GM18502 (cell line): ENCODE measurements around the gene PLCH1.

Experiments
- ATAC-seq: cut with Tn5 transposase; IDR thresholded peaks from one replicate; pipeline ENCODE4 v1.9.1; 2021; ENCODE audit warnings: mild to moderate bottlenecking; ENCODE audit not compliant: unreplicated experiment, poor library complexity

The PLCH1 gene

DNA sequence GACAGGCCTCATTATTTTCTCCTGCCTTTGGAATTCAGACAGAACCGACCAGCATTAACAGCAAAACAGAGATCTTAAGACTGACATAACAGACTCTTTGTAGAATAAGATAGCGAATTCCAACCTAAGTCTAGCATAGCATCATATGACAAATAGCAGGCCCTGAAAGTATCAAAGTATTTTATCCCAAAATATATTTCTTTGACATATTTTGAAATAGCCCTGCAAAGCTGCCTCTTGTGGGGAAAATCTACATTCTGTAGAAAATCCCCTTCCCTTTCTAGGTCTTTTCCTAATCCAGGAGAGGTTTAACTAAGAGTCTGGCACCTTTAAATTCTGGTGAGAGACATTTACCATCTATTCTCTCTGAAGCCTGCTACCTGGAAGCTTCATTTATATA lies 417.0 kb downstream of the PLCH1 start:
- no peak for ATAC-seq

DNA sequence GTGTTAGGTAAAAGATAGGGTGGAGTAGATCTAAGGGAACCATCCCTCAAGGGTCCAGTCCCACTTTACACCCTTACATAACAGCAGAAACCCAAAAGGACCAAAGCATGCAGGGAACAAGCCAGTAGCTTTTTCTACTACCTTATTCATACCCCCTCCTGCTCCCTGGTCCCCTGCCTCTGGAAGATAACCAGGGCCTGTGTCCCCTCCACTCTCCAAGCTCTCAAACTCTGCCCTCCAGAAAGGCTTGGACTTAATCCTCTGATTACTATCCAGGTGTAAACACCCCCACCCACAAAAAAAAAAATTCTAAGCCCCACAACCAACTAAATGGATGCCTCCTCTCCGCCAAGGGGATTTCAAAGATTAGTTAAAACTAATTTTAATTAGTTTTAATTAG lies 417.4 kb downstream of the PLCH1 start:
- no peak for ATAC-seq

DNA sequence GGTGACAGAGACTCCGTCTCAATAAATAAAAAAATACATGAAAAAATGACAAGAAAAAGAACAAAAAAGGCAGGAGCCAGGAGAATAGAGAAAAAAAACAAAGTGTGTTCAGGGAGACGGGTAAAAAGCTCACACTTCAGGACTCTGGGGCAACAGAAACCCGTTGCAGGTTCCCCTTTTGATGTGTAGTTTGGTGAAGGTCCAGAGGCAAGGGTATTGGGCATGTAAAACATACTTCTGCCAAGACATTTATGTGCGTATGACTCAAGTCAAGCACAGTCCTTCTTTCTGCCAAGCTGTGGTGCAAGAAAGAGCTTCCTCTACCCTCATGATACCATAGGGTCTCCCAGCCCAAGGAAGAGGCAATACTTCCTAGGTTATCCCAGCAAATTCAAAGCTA lies 418.0 kb downstream of the PLCH1 start:
- ATAC-seq = no peak

DNA sequence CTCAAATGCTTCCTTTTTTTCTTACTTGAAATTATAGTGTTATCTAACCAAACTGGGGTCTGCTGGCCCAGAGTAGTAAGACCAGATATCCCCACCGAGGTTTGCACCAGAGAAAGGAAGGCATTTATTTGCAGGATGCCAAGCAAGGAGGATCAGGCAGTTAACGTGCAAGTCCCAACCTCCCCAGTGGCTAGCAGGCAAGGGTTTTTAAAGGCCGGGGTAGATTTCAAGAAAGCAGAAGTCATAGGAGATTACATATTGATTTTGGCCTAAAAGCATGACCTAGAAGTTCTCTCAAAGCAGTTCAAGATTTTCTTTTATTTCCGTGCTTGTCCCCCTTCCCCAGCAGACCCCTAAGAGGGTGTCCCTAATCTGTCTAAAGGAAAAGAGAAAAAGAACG lies 418.6 kb downstream of the PLCH1 start:
- ATAC-seq = no peak
